GM12873 (cell line): ENCODE measurements around the gene FGF12.

ENCODE experiments used
- TF ChIP-seq, protein P1 (sequence below): IDR thresholded peaks from 2 replicates; pipeline ENCODE4 v1.5.1; 2012; ENCODE audit warnings: low read depth, mild to moderate bottlenecking, moderate library complexity, low read length, control low read depth; ENCODE audit not compliant: insufficient read depth; ENCODE audit errors: missing control alignments

Gene FGF12

DNA sequence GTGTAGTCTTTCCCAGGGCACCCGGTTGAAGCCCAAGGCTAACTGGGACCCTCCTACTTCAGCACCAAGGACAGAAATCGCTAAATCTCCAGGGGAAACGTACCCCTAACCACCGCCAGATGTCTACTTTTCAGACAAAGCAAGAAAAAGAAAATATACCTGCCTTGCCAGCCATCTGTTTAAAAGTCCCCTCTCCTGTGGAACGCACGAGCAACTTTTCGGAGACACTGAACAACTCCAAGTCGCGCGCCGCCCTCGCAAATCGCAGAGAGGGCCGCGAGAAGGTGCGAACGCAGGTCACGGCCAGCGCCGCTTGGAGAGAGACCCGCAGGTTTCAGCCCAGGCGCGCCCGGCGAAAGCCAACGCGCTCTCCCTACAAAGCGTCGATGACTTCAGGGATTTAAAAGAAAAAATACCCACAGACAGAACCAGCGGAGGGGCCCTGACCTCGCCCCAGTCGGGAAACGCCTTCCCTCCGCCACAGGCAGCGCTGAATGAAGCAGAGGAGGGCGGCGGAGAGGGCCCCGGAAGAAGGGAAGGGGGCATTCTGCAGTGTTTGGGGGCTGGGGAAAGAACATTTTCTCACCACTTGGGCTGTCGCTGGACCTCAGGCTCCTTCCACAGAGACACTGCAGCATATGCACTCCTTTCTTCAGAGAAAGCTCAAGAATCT lies 213.1 kb downstream of the FGF12 start:
- TF ChIP-seq, protein P1, sequence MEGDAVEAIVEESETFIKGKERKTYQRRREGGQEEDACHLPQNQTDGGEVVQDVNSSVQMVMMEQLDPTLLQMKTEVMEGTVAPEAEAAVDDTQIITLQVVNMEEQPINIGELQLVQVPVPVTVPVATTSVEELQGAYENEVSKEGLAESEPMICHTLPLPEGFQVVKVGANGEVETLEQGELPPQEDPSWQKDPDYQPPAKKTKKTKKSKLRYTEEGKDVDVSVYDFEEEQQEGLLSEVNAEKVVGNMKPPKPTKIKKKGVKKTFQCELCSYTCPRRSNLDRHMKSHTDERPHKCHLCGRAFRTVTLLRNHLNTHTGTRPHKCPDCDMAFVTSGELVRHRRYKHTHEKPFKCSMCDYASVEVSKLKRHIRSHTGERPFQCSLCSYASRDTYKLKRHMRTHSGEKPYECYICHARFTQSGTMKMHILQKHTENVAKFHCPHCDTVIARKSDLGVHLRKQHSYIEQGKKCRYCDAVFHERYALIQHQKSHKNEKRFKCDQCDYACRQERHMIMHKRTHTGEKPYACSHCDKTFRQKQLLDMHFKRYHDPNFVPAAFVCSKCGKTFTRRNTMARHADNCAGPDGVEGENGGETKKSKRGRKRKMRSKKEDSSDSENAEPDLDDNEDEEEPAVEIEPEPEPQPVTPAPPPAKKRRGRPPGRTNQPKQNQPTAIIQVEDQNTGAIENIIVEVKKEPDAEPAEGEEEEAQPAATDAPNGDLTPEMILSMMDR, result no peak

DNA sequence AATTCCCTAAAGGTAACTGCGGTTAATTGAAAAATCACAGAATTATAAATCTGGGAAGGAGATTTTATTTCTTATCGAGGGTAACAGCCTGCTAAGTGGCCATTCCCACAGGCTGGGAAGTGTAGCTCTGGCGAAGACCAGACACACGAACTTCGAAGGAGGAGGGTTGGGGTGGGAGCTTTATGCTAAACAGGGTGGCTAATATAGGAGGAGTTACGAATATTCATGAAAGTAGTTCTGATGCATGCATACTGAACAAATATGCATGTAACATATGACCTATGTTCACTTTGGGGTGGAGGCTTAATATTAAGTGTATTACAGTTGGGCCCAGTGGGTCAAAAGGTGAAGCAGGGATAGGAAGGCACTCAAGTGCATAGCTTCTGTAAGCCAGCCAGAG lies 221.6 kb downstream of the FGF12 start:
- TF ChIP-seq, protein P1, result no peak

DNA sequence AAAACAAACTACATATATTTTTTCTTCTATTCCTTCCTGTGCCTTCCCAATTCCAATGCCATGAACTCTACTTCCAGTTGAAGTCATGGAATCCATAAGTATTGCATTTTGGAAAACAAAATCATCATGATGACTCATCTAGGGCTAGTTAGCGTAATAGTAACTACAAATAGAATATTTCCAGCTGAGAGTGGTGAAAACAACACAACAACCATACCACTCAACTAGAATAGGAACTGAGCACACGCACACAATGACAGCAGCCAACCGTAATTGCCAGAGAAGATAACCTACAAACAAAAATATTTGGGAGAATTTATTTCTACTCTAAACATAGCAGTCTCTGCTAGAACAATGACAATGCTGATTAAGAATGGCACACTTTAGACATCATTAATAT lies 225.9 kb downstream of the FGF12 start:
- TF ChIP-seq, protein P1, result no peak

DNA sequence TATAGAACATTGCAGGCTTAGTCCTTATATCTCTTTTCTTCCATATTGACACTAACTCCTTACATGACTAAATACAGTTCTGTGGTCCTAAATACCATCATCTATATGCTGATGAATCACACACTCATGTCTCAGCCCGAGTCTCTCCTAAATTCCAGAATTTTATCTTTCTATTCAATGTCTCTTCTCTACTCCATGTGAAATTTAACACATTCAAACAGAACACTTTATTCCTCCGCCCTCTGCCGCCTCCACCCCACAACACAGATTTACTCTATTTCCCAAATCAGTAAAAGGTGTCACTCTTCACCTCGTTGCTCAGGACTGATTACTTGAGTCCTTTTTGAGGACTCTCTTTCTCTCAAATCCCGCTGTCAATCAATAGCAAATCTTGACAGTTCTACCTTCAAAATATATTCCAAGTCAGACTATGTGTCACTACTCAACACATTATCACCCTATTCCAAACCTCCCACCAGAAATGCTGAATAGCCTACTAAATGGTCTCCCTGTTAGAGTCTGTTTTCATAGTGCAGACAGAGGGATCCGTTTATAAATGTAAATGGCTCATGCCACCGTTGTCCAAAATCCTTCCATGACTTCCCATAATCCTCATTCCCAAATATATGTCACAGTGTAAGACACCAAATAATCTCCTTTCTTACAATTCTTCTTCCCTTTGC lies 230.3 kb downstream of the FGF12 start:
- TF ChIP-seq, protein P1, result no peak

DNA sequence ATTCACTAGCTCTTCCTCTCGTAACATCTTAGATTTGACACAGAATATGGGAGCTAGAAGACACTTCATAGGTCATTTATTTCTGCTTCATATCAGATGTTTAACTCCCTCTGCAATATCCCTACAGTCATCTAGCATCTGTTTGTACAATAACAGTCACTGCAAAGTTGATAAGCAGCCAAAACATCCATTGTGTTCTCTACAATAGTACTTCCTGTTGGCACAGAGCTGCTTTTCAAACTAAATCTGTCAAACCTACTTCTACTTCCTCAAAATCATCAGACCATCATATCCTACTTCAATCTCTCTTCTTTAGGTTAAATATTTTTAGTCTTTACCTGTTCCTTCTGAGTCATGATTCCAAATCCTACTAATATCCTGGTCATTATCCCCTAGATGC lies 233.2 kb downstream of the FGF12 start:
- TF ChIP-seq, protein P1, result no peak

DNA sequence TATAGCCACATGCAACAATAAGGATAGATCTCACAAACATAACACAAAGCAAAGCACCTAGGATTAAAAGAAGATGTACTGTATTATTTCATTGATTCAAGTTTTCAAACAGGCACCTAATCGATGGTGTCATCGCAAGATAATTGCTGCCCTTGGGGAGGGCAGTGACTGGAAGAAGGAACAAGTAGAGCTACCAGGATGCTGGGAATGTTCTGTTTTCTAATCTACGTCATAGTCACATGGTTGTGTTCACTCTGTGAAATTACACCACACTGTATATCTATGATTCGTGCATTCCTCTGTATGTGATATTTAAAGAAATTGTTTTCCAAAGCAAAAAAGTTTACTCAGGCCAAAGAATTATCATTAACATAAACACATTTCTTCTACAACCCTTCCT lies 236.6 kb downstream of the FGF12 start:
- TF ChIP-seq, protein P1, result no peak

DNA sequence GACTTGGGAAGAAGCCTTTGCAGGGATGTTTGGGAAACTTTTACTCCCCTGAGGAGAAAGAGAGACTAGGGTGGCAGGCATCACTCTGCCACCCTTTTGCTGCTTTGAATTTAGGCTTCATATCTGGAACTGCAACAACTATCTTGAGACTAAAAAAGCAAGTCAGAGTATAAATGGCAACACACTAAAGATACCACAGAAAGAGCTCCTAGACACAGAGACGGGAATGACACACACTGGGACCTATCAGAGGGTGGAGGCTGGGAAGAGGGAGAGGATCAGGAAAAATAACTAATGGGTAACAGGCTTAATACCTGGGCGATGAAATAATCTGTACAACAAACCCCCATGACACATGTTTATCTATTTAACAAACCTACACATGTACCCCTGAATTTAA lies 237.8 kb downstream of the FGF12 start:
- TF ChIP-seq, protein P1, result no peak
